ENCODE measurements around the gene PPP1R9B. TPM values are rescaled to one million over a fixed set of nuclear protein-coding genes. Genes with fewer than 3 reads are reported as not detected.
A peak's percentile ranks its signal among the peaks of the same experiment; 100 is the strongest.

PPP1R9B gene
- total RNA-seq, 2 donors from 2014 or later, result 36.2 to 79.7 TPM

DNA sequence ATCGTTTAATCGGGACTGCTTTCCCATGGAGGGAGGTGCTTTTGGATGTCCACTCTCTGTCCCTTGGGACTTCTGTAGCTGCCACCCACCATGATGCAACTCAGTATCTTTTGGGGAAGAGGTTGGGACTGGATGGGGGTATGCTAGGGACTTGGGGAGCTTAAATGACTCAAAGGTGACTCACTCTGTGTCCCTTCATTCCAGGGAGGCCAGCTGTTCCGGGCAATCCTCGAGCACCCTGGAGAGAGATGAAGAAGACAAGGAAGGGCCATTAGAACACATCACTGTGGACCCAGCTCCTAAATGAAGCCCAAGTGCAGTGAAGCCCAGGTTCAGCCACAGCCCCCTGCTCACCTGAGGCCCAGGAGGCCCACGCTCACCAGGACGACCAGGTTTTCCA, 46.3 kb upstream of the PPP1R9B start:
- H3K9me3 ChIP-seq, result no peaks in the 10 kb centered on the region
- no peak overlapping the region for H3K4me3 ChIP-seq
- WGBS, result 68% methylated on average over 6 of the region's 6 CpGs
- DNase-seq (ENCODE audit: low spot score), result no peak
- H3K4me1 ChIP-seq (replicated peaks), result no peaks in the 10 kb centered on the region
- TF ChIP-seq POLR2A (IDR thresholded peaks at IDR 0.05) (no peak), POLR2AphosphoS5 (IDR thresholded peaks at IDR 0.05) (no peak)
- TF ChIP-seq, protein P1, sequence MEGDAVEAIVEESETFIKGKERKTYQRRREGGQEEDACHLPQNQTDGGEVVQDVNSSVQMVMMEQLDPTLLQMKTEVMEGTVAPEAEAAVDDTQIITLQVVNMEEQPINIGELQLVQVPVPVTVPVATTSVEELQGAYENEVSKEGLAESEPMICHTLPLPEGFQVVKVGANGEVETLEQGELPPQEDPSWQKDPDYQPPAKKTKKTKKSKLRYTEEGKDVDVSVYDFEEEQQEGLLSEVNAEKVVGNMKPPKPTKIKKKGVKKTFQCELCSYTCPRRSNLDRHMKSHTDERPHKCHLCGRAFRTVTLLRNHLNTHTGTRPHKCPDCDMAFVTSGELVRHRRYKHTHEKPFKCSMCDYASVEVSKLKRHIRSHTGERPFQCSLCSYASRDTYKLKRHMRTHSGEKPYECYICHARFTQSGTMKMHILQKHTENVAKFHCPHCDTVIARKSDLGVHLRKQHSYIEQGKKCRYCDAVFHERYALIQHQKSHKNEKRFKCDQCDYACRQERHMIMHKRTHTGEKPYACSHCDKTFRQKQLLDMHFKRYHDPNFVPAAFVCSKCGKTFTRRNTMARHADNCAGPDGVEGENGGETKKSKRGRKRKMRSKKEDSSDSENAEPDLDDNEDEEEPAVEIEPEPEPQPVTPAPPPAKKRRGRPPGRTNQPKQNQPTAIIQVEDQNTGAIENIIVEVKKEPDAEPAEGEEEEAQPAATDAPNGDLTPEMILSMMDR (IDR thresholded peaks at IDR 0.05), result no peak
- intact Hi-C loops (cut with DNase I), result no loop called here
- peak overlapping the region; percentile 32 to 80 for H3K27ac ChIP-seq
- H3K36me3 ChIP-seq, result peaks cover 0 to 6% of the 10 kb centered on the region in 2 donors
- no peaks in the 10 kb centered on the region for H3K27me3 ChIP-seq (replicated peaks; ENCODE audit: insufficient read depth)

DNA sequence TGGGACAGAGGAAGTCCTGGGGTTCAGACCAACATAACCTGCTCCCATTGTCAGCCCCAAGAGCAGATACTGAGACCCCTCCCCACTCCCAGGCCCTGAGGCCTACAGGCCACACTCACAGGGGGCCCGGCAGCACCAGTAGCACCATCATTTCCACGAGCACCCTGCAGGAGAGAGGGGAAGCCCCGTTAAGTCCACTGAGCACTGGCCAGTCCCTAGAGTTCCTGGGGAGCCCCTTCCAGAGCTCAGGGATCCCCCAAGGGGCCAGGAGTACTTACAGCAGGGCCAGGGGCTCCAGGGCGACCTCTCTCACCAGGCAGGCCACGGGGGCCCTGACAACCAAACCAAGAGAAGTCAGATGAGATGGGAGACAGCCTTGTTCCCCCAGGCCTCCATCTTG, 45.6 kb upstream of the PPP1R9B start:
- Histone ChIP-seq H3K27ac (peak overlapping the region; percentile 32 to 80), H3K4me3 (no peak overlapping the region), H3K36me3 (peaks cover 0 to 6% of the 10 kb centered on the region in 2 donors), H3K9me3 (no peaks in the 10 kb centered on the region), H3K4me1 (replicated peaks) (no peaks in the 10 kb centered on the region), H3K27me3 (replicated peaks; ENCODE audit: insufficient read depth) (no peaks in the 10 kb centered on the region)
- TF ChIP-seq, protein P1 (IDR thresholded peaks at IDR 0.05), result no peak
- TF ChIP-seq POLR2A (IDR thresholded peaks at IDR 0.05) (no peak), POLR2AphosphoS5 (IDR thresholded peaks at IDR 0.05) (no peak)
- WGBS, result 67% methylated on average over 3 of the region's 5 CpGs
- DNase-seq (ENCODE audit: low spot score), result no peak
- intact Hi-C loops (cut with DNase I), result no loop called here

DNA sequence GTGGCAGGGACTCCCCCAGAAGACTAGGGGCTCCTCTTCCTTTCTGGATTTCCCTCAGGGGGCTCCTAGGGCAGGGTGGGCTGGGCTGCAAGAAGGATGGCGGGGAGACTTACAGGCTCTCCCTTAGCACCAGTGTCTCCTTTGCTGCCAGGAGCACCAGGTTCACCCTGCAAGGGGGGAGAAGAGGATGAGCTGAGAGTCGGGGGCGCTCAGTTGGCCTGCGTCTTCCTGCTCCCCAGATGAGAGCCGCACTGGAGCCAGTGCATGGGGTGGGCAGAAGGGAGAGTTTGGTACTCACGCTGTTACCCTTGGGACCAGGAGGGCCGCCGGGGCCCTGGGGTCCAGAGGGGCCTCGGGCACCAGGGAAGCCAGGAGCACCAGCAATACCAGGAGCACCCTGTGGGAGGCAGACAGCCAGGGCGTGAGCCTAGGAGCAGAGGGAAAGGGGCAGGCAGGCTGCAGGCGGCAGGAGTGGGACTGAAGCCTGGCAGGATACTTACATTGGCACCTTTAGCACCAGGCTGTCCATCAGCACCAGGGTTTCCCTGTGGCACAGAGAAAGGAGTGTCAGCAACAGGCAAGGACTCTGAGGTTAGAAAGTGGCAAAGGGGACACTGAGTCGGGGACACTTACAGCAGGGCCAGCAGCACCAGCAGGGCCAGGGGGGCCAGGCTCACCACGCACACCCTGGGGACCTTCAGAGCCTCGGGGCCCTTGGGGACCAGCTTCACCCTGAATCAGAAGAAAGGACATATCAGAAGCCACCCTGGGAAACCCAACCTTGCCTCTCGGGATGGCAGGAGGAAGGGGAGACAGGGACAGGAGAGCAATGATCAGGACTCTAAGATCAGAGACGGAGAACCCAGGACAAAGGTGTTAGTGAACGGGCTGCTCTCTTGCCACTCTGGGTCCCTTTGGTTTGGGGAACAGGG, 44.7 kb upstream of the PPP1R9B start:
- Histone ChIP-seq H3K27me3 (replicated peaks; ENCODE audit: insufficient read depth) (no peaks in the 10 kb centered on the region), H3K9me3 (no peaks in the 10 kb centered on the region), H3K4me3 (no peak overlapping the region), H3K4me1 (replicated peaks) (no peaks in the 10 kb centered on the region), H3K36me3 (peaks cover 0 to 6% of the 10 kb centered on the region in 2 donors), H3K27ac (peak overlapping the region in 1 of 2 donors; percentile 80)
- WGBS, result 70% methylated on average over 17 of the region's 17 CpGs
- no peak for DNase-seq (ENCODE audit: low spot score)
- intact Hi-C loops (cut with DNase I), result no loop called here
- TF ChIP-seq POLR2A (IDR thresholded peaks at IDR 0.05) (no peak), POLR2AphosphoS5 (IDR thresholded peaks at IDR 0.05) (no peak)
- TF ChIP-seq, protein P1 (IDR thresholded peaks at IDR 0.05), result no peak

DNA sequence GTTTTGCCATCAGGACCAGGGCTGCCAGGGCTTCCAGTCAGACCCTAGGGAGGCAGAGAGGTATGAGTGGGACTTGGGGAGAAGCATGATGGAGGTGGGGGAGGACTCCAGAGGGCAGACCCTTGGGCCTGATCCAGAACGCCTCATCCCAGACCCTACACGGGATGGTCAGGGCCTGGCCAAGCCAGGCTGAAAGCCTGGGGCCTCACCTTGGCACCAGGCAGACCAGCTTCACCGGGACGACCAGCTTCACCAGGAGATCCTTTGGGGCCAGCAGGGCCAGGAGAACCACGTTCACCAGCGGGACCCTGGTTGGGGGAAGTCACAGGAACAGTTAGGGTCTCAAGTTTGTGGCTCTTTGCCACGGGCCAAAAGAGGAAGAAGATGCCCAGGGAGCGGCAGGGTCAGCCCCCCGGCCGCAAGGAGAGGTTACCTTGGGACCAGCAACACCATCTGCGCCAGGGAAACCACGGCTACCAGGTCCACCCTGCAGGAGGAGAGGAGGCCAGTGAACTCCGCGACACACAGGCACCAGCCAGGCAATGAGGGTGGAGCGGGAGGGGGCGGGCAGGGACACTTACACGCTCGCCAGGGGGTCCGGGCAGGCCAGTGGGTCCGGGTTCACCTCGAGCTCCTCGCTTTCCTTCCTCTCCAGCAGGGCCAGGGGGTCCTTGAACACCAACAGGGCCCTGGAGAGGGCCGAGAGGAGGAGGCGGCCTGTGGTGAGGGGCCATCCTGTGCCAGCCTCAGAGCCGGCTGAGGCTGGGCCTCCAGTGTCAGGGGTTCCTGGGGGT, 43.9 kb upstream of the PPP1R9B start:
- TF ChIP-seq POLR2AphosphoS5 (IDR thresholded peaks at IDR 0.05), result no peak
- TF ChIP-seq, protein P1 (IDR thresholded peaks at IDR 0.05), result no peak
- no peak for TF ChIP-seq POLR2A (IDR thresholded peaks at IDR 0.05)
- no peak overlapping the region for H3K4me3 ChIP-seq
- intact Hi-C loops (cut with DNase I), result no loop called here
- 76% methylated on average over 15 of the region's 25 CpGs for WGBS
- no peaks in the 10 kb centered on the region for H3K4me1 ChIP-seq (replicated peaks)
- DNase-seq (ENCODE audit: low spot score), result no peak
- peak overlapping the region in 1 of 2 donors; percentile 38 for H3K27ac ChIP-seq
- peaks cover 0 to 6% of the 10 kb centered on the region in 2 donors for H3K36me3 ChIP-seq
- H3K9me3 ChIP-seq, result no peaks in the 10 kb centered on the region
- no peaks in the 10 kb centered on the region for H3K27me3 ChIP-seq (replicated peaks; ENCODE audit: insufficient read depth)

Measured in prostate gland (tissue), 2 donors.